ENCODE measurements around the gene COMT.

COMT gene

DNA sequence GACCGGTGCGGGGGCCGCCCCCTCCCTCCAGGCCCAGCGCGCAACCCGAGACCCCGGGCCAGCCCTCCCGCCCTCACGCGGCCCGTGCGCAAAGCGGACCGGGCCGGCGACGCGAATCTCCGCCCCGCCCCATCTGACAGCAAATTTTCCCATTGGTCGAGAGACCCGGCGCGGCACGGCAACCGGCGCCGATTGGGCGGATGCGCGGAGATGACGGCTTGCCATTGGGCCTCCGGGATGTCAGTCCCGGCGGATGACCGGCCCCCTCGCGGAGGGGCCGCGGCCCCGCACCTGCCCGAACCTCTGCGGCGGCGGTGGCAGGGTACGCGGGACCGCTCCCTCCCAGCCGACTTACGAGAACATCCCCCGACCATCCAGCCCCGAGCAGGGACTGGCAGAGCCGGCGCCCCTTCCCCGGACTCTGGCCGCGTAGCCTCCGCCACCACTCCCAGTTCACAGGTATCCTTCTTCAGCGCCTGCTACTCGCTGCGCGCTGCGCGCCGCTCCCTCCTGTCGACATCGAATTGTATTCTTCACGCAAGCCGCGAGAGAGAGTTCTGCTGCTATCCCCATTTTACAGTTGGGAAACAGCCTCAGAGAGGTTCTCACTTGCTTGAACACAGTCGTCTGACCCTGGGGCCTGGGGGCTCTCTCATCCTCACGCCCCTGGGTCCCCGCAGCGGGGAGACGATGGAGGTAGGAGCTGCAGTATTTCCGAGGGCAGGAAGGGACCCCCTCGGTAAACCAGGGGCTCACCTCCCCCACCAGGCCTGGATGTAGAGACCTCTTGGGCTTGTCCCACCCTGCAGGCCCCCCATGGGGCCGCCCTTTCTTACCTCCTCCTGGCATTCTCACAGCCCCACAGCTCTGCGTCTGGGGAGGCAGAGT is 75.4 kb downstream of the COMT start, which contains the start of gene ARVCF:
Gene ARVCF, minus strand, starts transcription at position 90 of the 888 bp plus-strand sequence. CDS start 26,029 bp downstream, outside the sequence.
- peak; percentile 57 for DNase-seq (ENCODE audit: low read depth)

GRCh38 chr22:20017622-20017958 is 76.0 kb downstream of the COMT start:
- no peak for DNase-seq (ENCODE audit: low read depth)
- no peak overlapping the region for H3K4me3 ChIP-seq (ENCODE audit: low read depth, low read length)

More for the DNA sequence above, 75.4 kb downstream of the COMT start, which contains the start of gene ARVCF:
- peak within 1 kb of the TSS; percentile 60 for H3K4me3 ChIP-seq (ENCODE audit: low read depth, low read length)

DNA sequence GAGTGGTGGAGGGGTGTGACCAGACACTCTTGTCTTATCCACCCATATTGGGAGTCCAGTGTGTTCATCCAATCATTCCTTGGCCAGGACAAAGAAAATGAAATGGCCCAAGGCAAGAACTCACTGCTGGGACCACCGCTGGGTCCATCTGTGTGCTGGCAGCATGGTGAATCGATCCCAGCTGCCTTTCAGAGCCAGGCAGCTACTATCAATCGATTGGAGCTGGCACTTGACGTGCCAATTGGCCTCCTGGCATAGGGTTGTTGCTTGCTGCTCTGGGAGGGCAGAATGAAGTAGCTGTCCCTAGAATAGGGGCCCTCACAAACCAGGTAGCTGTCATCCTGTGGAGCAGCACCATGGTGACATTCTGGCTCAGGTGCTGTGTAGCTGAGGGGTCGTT is 76.4 kb downstream of the COMT start:
- DNase-seq (ENCODE audit: low read depth), result no peak

More for the DNA sequence above, 76.4 kb downstream of the COMT start:
- H3K4me3 ChIP-seq (ENCODE audit: low read depth, low read length), result no peak overlapping the region
